ENCODE measurements around the gene SH3BGRL2.

DNA sequence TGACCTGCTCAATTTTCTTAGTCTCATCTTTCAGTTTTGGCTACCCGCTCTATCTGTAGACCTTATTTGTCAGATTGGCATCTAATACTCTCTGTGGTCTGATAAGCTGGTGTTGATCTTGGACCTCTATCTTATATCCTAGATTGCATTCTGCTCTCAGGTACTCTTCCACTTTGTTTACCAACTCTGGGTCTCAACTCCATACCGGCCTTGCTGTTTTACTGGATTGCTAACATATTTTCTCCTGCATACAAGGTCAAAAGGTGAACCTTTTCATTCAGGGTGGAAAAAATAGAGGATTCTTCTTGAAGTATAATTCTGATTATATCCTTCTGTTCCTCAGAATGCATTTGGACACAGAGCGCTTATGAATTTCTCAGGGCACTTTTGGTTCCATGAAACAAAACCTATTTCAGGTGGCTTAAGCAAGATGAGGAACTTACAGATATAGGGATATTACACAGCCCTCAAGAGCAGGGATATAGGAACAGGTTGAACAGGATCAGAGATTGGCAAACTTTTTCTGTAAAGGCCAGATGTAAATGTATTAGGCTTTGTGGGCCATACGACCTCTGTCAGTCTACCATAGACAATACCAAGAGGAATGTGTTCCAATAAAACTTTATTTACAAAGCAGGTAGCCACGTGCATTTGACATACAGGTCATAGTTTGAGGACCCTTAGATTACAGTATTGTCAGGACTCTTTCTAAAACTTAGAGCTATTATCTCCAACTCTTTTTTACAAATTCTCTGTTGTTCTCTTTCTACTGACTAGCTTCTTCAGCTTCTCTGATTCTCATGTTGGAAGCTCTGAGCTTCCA lies 2.5 kb upstream of the SH3BGRL2 start:
- TF ChIP-seq ARNT (IDR thresholded peaks at IDR 0.05): no peak
- TF ChIP-seq L3MBTL2 (conservative IDR thresholded peaks at IDR 0.05): no peak
- TF ChIP-seq ELF4 (IDR thresholded peaks at IDR 0.05): no peak
- TF ChIP-seq HDGF (IDR thresholded peaks at IDR 0.05; ENCODE audit: borderline replicate concordance): no peak
- TF ChIP-seq BHLHE40 (IDR thresholded peaks at IDR 0.05; ENCODE audit: borderline replicate concordance): no peak
- no peak for TF ChIP-seq FOXA1 (IDR thresholded peaks at IDR 0.05)
- TF ChIP-seq SP1 (IDR thresholded peaks at IDR 0.05): no peak
- no peak for TF ChIP-seq NFRKB (IDR thresholded peaks at IDR 0.05)
- no peak for TF ChIP-seq LEF1 (IDR thresholded peaks at IDR 0.05; ENCODE audit: borderline replicate concordance)
- TF ChIP-seq FOXM1 (IDR thresholded peaks at IDR 0.05; ENCODE audit: borderline replicate concordance): no peak
- TF ChIP-seq ZNF384 (IDR thresholded peaks at IDR 0.05): no peak
- TF ChIP-seq, protein P1, sequence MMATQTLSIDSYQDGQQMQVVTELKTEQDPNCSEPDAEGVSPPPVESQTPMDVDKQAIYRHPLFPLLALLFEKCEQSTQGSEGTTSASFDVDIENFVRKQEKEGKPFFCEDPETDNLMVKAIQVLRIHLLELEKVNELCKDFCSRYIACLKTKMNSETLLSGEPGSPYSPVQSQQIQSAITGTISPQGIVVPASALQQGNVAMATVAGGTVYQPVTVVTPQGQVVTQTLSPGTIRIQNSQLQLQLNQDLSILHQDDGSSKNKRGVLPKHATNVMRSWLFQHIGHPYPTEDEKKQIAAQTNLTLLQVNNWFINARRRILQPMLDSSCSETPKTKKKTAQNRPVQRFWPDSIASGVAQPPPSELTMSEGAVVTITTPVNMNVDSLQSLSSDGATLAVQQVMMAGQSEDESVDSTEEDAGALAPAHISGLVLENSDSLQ (IDR thresholded peaks at IDR 0.05): no peak
